K562 (cell line): Measurements from ENCODE around the gene CHAD. TPM values are rescaled to one million over a fixed set of nuclear protein-coding genes. Genes with fewer than 3 reads are reported as not detected.
A peak's percentile ranks its signal among the peaks of the same experiment; 100 is the strongest.

Experiments used
- ELF4 ChIP-seq: fragments of 450-650 bp; formaldehyde crosslinking; IDR thresholded peaks from 2 replicates; pipeline ENCODE4 v1.4.0; 2022; ENCODE audit warnings: missing genetic modification characterization
- ERF ChIP-seq: fragments of 450-650 bp; formaldehyde crosslinking; IDR thresholded peaks from 2 replicates; pipeline ENCODE4 v1.4.0; 2020; ENCODE audit warnings: mild to moderate bottlenecking, mixed read lengths
- ESRRB ChIP-seq: fragments of 250-450 bp; sonication (Bioruptor Pico); IDR thresholded peaks from 2 replicates; pipeline ENCODE4 v1.5.0; 2020; ENCODE audit warnings: mild to moderate bottlenecking, moderate library complexity, borderline replicate concordance
- ETV5 ChIP-seq: sonication (generic); formaldehyde crosslinking; IDR thresholded peaks from 2 replicates; pipeline ENCODE4 v1.4.0; 2020; ENCODE audit warnings: low read depth, mild to moderate bottlenecking, missing genetic modification reagents
- GABPB2 ChIP-seq: fragments of 250-450 bp; sonication (Bioruptor Pico); conservative IDR thresholded peaks from 2 replicates; pipeline ENCODE4 v1.5.1; 2021; ENCODE audit warnings: mild to moderate bottlenecking
- JUND ChIP-seq, 2 experiments: IDR thresholded peaks; 2 replicates in 1 of 2; 3 replicates in 1 of 2; pipeline ENCODE4 v1.6.1; 2011; ENCODE audit warnings: borderline replicate concordance in 2 of 2, low read depth in 2 of 2, low read length in 2 of 2, improper control_type of control experiment in 1 of 2, missing biosample characterization in 1 of 2, missing genetic modification characterization in 1 of 2, missing genetic modification reagents in 1 of 2
- NR2F6 ChIP-seq: fragments of 450-650 bp; formaldehyde crosslinking; IDR thresholded peaks from 2 replicates; pipeline ENCODE4 v1.4.0; 2020; ENCODE audit warnings: mild to moderate bottlenecking
- POLR3A ChIP-seq: IDR thresholded peaks from 2 replicates; pipeline ENCODE4 v1.6.1; 2011; ENCODE audit warnings: borderline replicate concordance, mild to moderate bottlenecking, moderate library complexity; ENCODE audit not compliant: insufficient read length, insufficient read depth; ENCODE audit errors: extremely low read depth
- RFX5 ChIP-seq: IDR thresholded peaks from 2 replicates; pipeline ENCODE4 v1.6.1; 2011; ENCODE audit warnings: low read depth, mild to moderate bottlenecking, improper control_type of control experiment, low read length
- ZFP1 ChIP-seq: fragments of 450-650 bp; formaldehyde crosslinking; IDR thresholded peaks from 2 replicates; pipeline ENCODE4 v1.4.0; 2020; ENCODE audit warnings: mild to moderate bottlenecking, mixed read lengths
- ZNF76 ChIP-seq: fragments of 250-450 bp; sonication (Bioruptor Pico); IDR thresholded peaks from 2 replicates; pipeline ENCODE4 v1.4.0; 2020; ENCODE audit warnings: mild to moderate bottlenecking, moderate library complexity, borderline replicate concordance
- polyA plus RNA-seq, 8 experiments: library from polyadenylated mRNA; depleted of rRNA in 4 of 8; stranded (reverse) in 5 of 8; unstranded in 3 of 8; fragments of >200 nt; fragmentation: Nextera tagmentation in 2 of 8; fragmentation: Illumina TruSeq in 1 of 8; extraction: Ambion mirVana in 2 of 8; extraction: Trizol in 1 of 8; gene quantifications; 2 replicates each; pipeline versions ENCODE4 v1.2.1 to v1.2.3, GENCODE V29; 2011 to 2014; ENCODE audit warnings: inconsistent platforms in 1 of 8, missing spikeins in 1 of 8
- total RNA-seq, 7 experiments: library from RNA; depleted of rRNA in 6 of 7; stranded (reverse); fragments of >200 nt in 6 of 7; fragmentation: Illumina TruSeq in 2 of 7; extraction: Trizol in 2 of 7; gene quantifications; 2 replicates each; pipeline versions ENCODE4 v1.2.1 to v1.2.3, GENCODE V29; 2011 to 2021; ENCODE audit warnings: low replicate concordance in 1 of 7
- TF ChIP-seq, protein P1 (sequence below), 2 experiments: fragments of 450-650 bp in 1 of 2; sonication (generic) in 1 of 2; formaldehyde crosslinking in 1 of 2; IDR thresholded peaks; 2 replicates each; pipeline versions ENCODE4 v1.7.1 to v1.9.0; 2016 to 2022; ENCODE audit warnings: inconsistent platforms in 1 of 2, mild to moderate bottlenecking in 1 of 2, missing genetic modification reagents in 1 of 2
- TF ChIP-seq, protein P2 (sequence below): fragments of 450-650 bp; IDR thresholded peaks from 2 replicates; pipeline ENCODE4 v1.6.1; 2016; ENCODE audit warnings: missing biosample characterization, missing genetic modification characterization
- TF ChIP-seq, protein P3 (sequence below): fragments of 450-650 bp; formaldehyde crosslinking; IDR thresholded peaks from 2 replicates; pipeline ENCODE4 v1.4.0; 2022; ENCODE audit warnings: mild to moderate bottlenecking, moderate library complexity
- TF ChIP-seq, protein P4 (sequence below): fragments of 450-650 bp; IDR thresholded peaks from 2 replicates; pipeline ENCODE4 v1.6.1; 2016

The CHAD gene
- total and polyA plus RNA-seq, 9 of the 15 experiments (the other 6 are each of a cell fraction or from before 2014, with no cell fraction given): not detected

GRCh38 chr17:50448643-50449042 lies 20.0 kb downstream of the CHAD start (continued):
- TF ChIP-seq, protein P1, sequence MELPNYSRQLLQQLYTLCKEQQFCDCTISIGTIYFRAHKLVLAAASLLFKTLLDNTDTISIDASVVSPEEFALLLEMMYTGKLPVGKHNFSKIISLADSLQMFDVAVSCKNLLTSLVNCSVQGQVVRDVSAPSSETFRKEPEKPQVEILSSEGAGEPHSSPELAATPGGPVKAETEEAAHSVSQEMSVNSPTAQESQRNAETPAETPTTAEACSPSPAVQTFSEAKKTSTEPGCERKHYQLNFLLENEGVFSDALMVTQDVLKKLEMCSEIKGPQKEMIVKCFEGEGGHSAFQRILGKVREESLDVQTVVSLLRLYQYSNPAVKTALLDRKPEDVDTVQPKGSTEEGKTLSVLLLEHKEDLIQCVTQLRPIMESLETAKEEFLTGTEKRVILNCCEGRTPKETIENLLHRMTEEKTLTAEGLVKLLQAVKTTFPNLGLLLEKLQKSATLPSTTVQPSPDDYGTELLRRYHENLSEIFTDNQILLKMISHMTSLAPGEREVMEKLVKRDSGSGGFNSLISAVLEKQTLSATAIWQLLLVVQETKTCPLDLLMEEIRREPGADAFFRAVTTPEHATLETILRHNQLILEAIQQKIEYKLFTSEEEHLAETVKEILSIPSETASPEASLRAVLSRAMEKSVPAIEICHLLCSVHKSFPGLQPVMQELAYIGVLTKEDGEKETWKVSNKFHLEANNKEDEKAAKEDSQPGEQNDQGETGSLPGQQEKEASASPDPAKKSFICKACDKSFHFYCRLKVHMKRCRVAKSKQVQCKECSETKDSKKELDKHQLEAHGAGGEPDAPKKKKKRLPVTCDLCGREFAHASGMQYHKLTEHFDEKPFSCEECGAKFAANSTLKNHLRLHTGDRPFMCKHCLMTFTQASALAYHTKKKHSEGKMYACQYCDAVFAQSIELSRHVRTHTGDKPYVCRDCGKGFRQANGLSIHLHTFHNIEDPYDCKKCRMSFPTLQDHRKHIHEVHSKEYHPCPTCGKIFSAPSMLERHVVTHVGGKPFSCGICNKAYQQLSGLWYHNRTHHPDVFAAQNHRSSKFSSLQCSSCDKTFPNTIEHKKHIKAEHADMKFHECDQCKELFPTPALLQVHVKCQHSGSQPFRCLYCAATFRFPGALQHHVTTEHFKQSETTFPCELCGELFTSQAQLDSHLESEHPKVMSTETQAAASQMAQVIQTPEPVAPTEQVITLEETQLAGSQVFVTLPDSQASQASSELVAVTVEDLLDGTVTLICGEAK (IDR thresholded peaks at IDR 0.05): no peak
- TF ChIP-seq, protein P1 (CRISPR knock-in tag; IDR thresholded peaks at IDR 0.05): no peak
- TF ChIP-seq ELF4 (CRISPR knock-in tag) (no peak), POLR3A (no peak), ETV5 (CRISPR knock-in tag) (no peak), ZNF76 (CRISPR knock-in tag) (0 out of 2 replicates have a peak, but pooled peaks have one; percentile 43), ZFP1 (CRISPR knock-in tag) (0 out of 2 replicates have a peak, but pooled peaks have one; percentile 35), ESRRB (CRISPR knock-in tag) (no peak), ERF (CRISPR knock-in tag) (0 out of 2 replicates have a peak, but pooled peaks have one; percentile 63), GABPB2 (CRISPR knock-in tag) (no peak), RFX5 (no peak), NR2F6 (CRISPR knock-in tag) (no peak), JUND (IDR thresholded peaks at IDR 0.05; ENCODE audit: borderline replicate concordance, low read depth, low read length) (no peak), JUND (tag; IDR thresholded peaks at IDR 0.05; ENCODE audit: borderline replicate concordance, low read depth, low read length) (no peak)
- TF ChIP-seq, protein P2, sequence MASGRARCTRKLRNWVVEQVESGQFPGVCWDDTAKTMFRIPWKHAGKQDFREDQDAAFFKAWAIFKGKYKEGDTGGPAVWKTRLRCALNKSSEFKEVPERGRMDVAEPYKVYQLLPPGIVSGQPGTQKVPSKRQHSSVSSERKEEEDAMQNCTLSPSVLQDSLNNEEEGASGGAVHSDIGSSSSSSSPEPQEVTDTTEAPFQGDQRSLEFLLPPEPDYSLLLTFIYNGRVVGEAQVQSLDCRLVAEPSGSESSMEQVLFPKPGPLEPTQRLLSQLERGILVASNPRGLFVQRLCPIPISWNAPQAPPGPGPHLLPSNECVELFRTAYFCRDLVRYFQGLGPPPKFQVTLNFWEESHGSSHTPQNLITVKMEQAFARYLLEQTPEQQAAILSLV (tag): peak; percentile 64
- TF ChIP-seq, protein P3, sequence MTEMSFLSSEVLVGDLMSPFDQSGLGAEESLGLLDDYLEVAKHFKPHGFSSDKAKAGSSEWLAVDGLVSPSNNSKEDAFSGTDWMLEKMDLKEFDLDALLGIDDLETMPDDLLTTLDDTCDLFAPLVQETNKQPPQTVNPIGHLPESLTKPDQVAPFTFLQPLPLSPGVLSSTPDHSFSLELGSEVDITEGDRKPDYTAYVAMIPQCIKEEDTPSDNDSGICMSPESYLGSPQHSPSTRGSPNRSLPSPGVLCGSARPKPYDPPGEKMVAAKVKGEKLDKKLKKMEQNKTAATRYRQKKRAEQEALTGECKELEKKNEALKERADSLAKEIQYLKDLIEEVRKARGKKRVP (CRISPR knock-in tag): peak; percentile 71; the same call in 1 of the 2 replicates
- TF ChIP-seq, protein P4, sequence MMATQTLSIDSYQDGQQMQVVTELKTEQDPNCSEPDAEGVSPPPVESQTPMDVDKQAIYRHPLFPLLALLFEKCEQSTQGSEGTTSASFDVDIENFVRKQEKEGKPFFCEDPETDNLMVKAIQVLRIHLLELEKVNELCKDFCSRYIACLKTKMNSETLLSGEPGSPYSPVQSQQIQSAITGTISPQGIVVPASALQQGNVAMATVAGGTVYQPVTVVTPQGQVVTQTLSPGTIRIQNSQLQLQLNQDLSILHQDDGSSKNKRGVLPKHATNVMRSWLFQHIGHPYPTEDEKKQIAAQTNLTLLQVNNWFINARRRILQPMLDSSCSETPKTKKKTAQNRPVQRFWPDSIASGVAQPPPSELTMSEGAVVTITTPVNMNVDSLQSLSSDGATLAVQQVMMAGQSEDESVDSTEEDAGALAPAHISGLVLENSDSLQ: no peak
